GM18526 (cell line): ENCODE results near the gene PRSS38.

Experiments
- POLR2A ChIP-seq: IDR thresholded peaks from 3 replicates; pipeline ENCODE4 v1.6.1; 2011; ENCODE audit not compliant: insufficient read length; ENCODE audit errors: extremely low read depth

Gene PRSS38

GRCh38 chr1:227774821-227775661 lies 40.4 kb upstream of the PRSS38 start:
- no peak for TF ChIP-seq POLR2A

- no peak for TF ChIP-seq POLR2A
Measured at GRCh38 chr1:227775841-227776240, 39.6 kb upstream of the PRSS38 start.

DNA sequence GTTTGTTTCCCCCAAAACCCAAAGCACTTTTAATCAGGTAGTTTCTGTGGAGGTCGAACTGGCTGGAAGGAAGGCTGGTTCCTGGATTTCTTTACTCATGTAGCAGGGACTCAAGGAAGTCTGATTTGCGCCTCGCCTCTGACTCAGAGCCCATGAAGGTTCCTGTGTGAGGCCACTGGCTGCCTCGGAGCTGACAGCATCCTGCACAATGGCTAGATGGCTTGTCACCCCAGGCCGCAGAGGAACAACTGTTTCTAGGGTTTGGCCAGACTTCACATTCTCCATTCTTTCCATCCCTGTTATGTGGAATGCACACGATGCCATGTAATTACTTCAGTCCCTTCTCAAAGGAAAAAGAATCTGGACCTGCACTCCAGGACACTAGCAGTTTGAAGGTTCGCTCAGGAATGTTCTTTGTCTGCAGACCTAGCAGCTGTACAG lies 39.1 kb upstream of the PRSS38 start:
- no peak for TF ChIP-seq POLR2A

GRCh38 chr1:227777156-227777555 lies 38.3 kb upstream of the PRSS38 start:
- no peak for TF ChIP-seq POLR2A

GRCh38 chr1:227777646-227778045 lies 37.8 kb upstream of the PRSS38 start:
- no peak for TF ChIP-seq POLR2A

- TF ChIP-seq POLR2A = no peak
Measured at GRCh38 chr1:227778401-227778947, 37.0 kb upstream of the PRSS38 start.

DNA sequence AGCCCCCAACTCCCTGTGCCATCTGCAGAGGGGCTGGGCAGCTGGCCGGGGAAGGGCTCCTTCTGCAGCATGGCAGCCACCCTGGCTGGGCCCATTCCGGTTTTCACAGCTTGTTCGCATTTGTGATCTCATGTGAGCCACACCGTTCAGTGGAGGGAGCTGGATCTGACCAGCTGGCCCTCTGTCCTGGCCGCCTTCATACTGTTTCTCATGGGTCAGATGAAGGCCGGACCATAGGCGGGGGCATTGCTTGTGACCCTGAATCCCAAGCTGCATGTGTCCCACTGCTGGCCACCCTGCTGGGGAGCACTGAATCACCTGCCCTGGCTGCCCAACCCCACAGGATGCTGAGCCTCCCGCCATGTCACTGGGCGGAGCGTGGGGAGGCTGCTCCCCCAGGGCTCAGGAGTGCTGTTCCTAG lies 36.4 kb upstream of the PRSS38 start:
- no peak for TF ChIP-seq POLR2A

DNA sequence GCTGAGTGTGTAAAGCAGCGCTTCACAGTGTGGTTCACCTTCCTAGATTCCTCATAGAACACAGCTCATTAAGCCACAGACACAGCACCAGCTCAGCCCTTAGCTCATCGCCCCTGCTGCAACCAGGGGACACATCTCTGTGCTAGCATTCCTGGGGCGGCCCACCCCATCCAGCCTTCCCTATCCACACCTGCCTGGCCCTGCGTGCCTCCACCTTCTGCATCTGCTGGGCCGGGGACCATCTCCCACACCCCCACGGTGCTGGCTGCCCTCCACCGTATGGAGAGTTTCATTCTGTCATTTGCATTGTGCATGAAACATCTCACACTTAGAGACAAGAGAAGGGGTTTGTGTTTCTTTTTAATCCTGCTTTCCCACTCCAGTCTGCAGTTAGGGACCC lies 35.8 kb upstream of the PRSS38 start:
- no peak for TF ChIP-seq POLR2A

DNA sequence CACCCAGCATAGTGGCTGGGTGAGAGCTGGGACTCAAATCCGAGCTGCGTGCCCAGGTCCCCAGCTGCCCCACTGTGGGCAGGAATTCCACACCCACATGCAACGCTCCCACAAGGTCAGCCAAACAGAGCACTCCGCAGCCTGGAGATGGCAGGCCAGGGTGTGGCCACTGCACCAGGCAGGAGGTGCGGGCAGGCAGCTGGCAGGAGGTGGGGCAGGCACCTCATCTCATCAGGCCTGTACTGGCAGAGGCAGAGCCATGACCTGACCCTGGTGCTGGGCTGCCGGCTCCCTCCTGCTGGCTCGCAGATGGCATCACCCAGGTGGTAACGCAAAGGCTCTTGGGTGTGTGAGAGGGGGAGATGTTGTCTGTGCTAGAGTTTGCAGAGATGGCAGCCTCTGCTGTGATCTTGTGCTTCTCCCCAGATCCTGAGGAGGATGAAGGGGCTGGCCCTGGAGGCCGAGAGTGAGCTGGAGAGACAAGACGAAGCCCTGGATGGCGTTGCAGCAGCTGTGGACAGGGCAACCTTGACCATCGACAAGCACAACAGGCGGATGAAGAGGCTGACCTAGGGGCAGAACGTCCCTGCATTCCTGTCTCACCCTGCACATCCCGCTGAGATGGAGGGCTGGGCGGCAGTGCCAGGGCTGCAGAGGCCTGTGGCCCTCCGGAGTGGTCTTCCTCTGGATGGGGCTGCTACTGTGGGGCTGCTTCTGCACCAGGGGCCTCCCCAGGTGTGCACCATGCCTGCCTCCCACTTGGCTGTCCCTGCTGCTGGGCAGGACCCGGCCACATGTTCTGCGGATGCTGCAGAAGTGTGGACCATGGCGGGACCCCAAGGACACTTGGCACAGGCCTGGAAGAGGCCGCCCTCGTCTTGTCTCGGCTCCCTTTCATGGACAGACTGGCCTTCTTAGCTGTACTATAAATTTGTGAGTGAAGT lies 35.1 kb upstream of the PRSS38 start:
- no peak for TF ChIP-seq POLR2A

- no peak for TF ChIP-seq POLR2A
Measured at GRCh38 chr1:227781314-227781930, 34.1 kb upstream of the PRSS38 start.

GRCh38 chr1:227782226-227782625 lies 33.2 kb upstream of the PRSS38 start:
- TF ChIP-seq POLR2A = no peak

DNA sequence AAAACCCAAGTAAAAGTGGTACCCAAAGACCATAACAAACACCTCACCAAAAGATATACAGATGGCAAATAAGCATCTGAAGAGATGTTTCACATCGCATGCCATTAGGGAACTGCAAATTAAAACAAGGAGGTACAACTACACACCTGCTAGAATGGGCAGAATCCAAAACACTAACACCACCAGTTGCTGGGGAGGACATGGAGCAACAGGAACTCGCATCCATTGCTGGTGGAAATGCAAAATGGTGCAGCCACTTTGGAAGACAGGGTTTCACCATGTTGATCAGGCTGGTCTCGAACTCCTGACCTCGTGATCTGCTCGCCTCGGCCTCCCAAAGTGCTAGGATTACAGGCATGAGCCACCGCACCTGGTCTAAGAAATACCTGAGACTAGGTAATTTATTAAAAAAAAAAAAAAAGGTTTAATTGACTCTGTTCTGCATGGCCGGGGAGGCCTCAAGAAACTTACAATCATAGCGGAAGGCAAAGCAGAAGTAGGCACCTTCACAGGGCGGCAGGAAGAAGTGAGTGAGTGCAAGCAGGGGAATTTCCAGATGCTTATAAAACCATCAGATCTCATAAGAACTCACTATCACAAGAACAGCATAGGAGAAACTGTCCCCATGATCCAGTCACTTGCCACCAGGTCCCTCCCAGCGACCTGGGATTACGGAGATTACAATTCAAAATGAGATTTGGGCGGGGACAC lies 30.2 kb upstream of the PRSS38 start:
- no peak for TF ChIP-seq POLR2A

DNA sequence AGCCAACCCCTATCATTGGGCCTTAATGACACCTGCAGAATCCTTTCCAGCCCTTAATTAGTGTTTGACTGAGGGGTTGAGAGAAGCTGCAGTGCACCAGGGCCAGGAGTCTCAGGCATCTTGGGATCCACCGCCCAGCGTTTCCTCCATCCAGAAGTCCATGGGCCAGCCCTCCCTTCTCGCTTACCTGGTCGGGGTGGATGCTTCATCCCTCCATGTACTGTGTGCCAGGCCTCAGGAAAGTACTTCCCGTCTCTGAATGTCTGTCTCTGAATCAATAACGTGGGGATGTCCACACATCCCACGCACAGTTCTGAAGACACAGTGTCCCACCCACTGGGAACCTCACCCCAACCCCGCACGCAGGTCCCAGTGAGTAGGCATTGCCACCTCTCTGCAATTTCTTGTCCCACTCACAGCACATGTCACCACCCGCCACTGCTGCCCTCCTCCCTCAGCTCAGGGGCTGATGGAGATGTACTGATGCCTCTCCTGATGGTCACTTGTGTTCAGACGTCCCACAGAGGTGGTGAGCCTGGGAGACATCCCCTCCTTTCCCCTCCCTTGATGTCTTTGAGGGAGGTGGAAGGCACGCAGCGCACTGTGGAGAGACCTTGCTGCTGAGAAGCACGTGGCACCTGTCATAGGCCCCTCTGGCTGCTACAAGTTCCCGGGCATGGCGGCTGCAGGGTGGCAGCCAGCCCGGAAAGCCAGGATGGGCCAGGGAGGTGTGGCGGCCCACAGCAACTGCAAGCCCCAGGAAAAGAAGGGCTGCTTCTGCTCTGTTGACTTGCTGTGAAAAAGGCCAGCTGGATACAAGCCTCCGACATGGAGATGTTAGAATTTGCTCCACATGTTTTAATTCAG lies 29.4 kb upstream of the PRSS38 start:
- TF ChIP-seq POLR2A = no peak
